ENCODE data around the gene PRTN3.
"Not testable (repeated sequence)": the region's sequence is repeated elsewhere in the genome, so short reads cannot be mapped to it uniquely, and the experiment has no call there.

The PRTN3 gene

GRCh38 chr19:816500-816857, 24.3 kb upstream of the PRTN3 start:
- Mint-ChIP-seq H3K4me1 (ENCODE audit: low read depth) (peaks cover 9% of the 10 kb centered on the region), H3K27ac (no peak overlapping the region), H3K9me3 (peaks cover 11% of the 10 kb centered on the region), H3K4me3 (no peak overlapping the region), H3K36me3 (ENCODE audit: low read depth) (peaks cover 20% of the 10 kb centered on the region), H3K27me3 (peaks cover 1% of the 10 kb centered on the region)
- intact Hi-C loops (cut with micrococcal nuclease), result no loop called here

- peaks cover 11% of the 10 kb centered on the region for H3K9me3 Mint-ChIP-seq
- H3K4me3 Mint-ChIP-seq; H3K27ac Mint-ChIP-seq; intact Hi-C loops (cut with micrococcal nuclease); H3K36me3 Mint-ChIP-seq (ENCODE audit: low read depth): not testable (repeated sequence)
- H3K27me3 Mint-ChIP-seq, result peaks cover 11% of the 10 kb centered on the region
- peaks cover 32% of the 10 kb centered on the region for H3K4me1 Mint-ChIP-seq (ENCODE audit: low read depth)
Observed at GRCh38 chr19:820212-820611, 20.6 kb upstream of the PRTN3 start.

- no peaks in the 10 kb centered on the region for H3K36me3 Mint-ChIP-seq (ENCODE audit: low read depth)
- intact Hi-C loops (cut with micrococcal nuclease), result no loop called here
- H3K27ac Mint-ChIP-seq, result peak overlapping the region; percentile 32
- peak overlapping the region; percentile 73 for H3K4me3 Mint-ChIP-seq
- H3K27me3 Mint-ChIP-seq, result peaks cover 11% of the 10 kb centered on the region
- H3K9me3 Mint-ChIP-seq, result peaks cover 6% of the 10 kb centered on the region
- H3K4me1 Mint-ChIP-seq (ENCODE audit: low read depth), result peaks cover 32% of the 10 kb centered on the region
Observed at GRCh38 chr19:821231-821824, 19.5 kb upstream of the PRTN3 start.

- intact Hi-C loops (cut with micrococcal nuclease), result no loop called here
- H3K4me1 Mint-ChIP-seq (ENCODE audit: low read depth), result peaks cover 25% of the 10 kb centered on the region
- peak within 1 kb of the TSS; percentile 73 for H3K4me3 Mint-ChIP-seq
- no peaks in the 10 kb centered on the region for H3K36me3 Mint-ChIP-seq (ENCODE audit: low read depth)
- H3K9me3 Mint-ChIP-seq, result no peaks in the 10 kb centered on the region
- peaks cover 11% of the 10 kb centered on the region for H3K27me3 Mint-ChIP-seq
- H3K27ac Mint-ChIP-seq, result peak within 1 kb of the TSS; percentile 32
Observed at GRCh38 chr19:821825-822503, 18.8 kb upstream of the PRTN3 start, which contains the start of gene PLPPR3. Gene PLPPR3, minus strand, starts transcription at chr19:821955. Its CDS starts 396 bp downstream, at chr19:821559.

- peak overlapping the region; percentile 21 for H3K4me3 Mint-ChIP-seq
Observed at GRCh38 chr19:823565-824121, 17.2 kb upstream of the PRTN3 start.

GRCh38 chr19:824885-825284, 15.9 kb upstream of the PRTN3 start:
- Mint-ChIP-seq H3K4me1 (ENCODE audit: low read depth) (peaks cover 49% of the 10 kb centered on the region), H3K36me3 (ENCODE audit: low read depth) (no peaks in the 10 kb centered on the region), H3K4me3 (peak overlapping the region; percentile 67), H3K27ac (peak overlapping the region; percentile 84), H3K9me3 (no peaks in the 10 kb centered on the region), H3K27me3 (peaks cover 22% of the 10 kb centered on the region)
- intact Hi-C loops (cut with micrococcal nuclease), result no loop called here

More at GRCh38 chr19:823565-824121, 17.2 kb upstream of the PRTN3 start:
- peak overlapping the region; percentile 84 for H3K27ac Mint-ChIP-seq
- H3K9me3 Mint-ChIP-seq, result no peaks in the 10 kb centered on the region
- no peaks in the 10 kb centered on the region for H3K36me3 Mint-ChIP-seq (ENCODE audit: low read depth)
- intact Hi-C loops (cut with micrococcal nuclease), result no loop called here
- peaks cover 12% of the 10 kb centered on the region for H3K27me3 Mint-ChIP-seq
- H3K4me1 Mint-ChIP-seq (ENCODE audit: low read depth), result peaks cover 39% of the 10 kb centered on the region

GRCh38 chr19:825897-826644, 14.7 kb upstream of the PRTN3 start:
- peak overlapping the region; percentile 34 for H3K27ac Mint-ChIP-seq
- peaks cover 49% of the 10 kb centered on the region for H3K4me1 Mint-ChIP-seq (ENCODE audit: low read depth)
- H3K36me3 Mint-ChIP-seq (ENCODE audit: low read depth), result no peaks in the 10 kb centered on the region
- H3K9me3 Mint-ChIP-seq, result no peaks in the 10 kb centered on the region
- H3K27me3 Mint-ChIP-seq, result peaks cover 29% of the 10 kb centered on the region
- intact Hi-C loops (cut with micrococcal nuclease), result no loop called here
- no peak overlapping the region for H3K4me3 Mint-ChIP-seq

- intact Hi-C loops (cut with micrococcal nuclease), result no loop called here
- peaks cover 49% of the 10 kb centered on the region for H3K4me1 Mint-ChIP-seq (ENCODE audit: low read depth)
Observed at GRCh38 chr19:827314-827709, 13.5 kb upstream of the PRTN3 start.

GRCh38 chr19:827710-828321, 13.0 kb upstream of the PRTN3 start, which contains the start of gene AZU1:
Gene AZU1, plus strand, starts transcription at chr19:827837. Its CDS starts 10 bp downstream, at chr19:827847.
- Mint-ChIP-seq H3K9me3 (no peaks in the 10 kb centered on the region), H3K36me3 (ENCODE audit: low read depth) (no peaks in the 10 kb centered on the region), H3K4me1 (ENCODE audit: low read depth) (peaks cover 47% of the 10 kb centered on the region), H3K27ac (peak within 1 kb of the TSS; percentile 74), H3K27me3 (peaks cover 34% of the 10 kb centered on the region), H3K4me3 (peak within 1 kb of the TSS; percentile 55)
- intact Hi-C loops (cut with micrococcal nuclease), result no loop called here

More at GRCh38 chr19:827314-827709, 13.5 kb upstream of the PRTN3 start:
- Mint-ChIP-seq H3K27ac (peak overlapping the region; percentile 74), H3K36me3 (ENCODE audit: low read depth) (no peaks in the 10 kb centered on the region), H3K27me3 (peaks cover 36% of the 10 kb centered on the region), H3K9me3 (no peaks in the 10 kb centered on the region), H3K4me3 (no peak overlapping the region)

- Mint-ChIP-seq H3K9me3 (no peaks in the 10 kb centered on the region), H3K4me3 (no peak overlapping the region), H3K27ac (peak overlapping the region; percentile 60), H3K4me1 (ENCODE audit: low read depth) (peaks cover 36% of the 10 kb centered on the region), H3K27me3 (peaks cover 29% of the 10 kb centered on the region), H3K36me3 (ENCODE audit: low read depth) (no peaks in the 10 kb centered on the region)
- intact Hi-C loops (cut with micrococcal nuclease), result no loop called here
Observed at GRCh38 chr19:829129-829758, 11.6 kb upstream of the PRTN3 start.

- Mint-ChIP-seq H3K4me3 (no peak overlapping the region), H3K36me3 (ENCODE audit: low read depth) (no peaks in the 10 kb centered on the region), H3K27ac (no peak overlapping the region), H3K27me3 (peaks cover 50% of the 10 kb centered on the region), H3K4me1 (ENCODE audit: low read depth) (peaks cover 49% of the 10 kb centered on the region), H3K9me3 (no peaks in the 10 kb centered on the region)
- intact Hi-C loops (cut with micrococcal nuclease), result no loop called here
Observed at GRCh38 chr19:831407-832369, 9.1 kb upstream of the PRTN3 start.

GRCh38 chr19:834216-834615, 6.6 kb upstream of the PRTN3 start:
- no peak overlapping the region for H3K4me3 Mint-ChIP-seq
- intact Hi-C loops (cut with micrococcal nuclease), result no loop called here
- peaks cover 40% of the 10 kb centered on the region for H3K4me1 Mint-ChIP-seq (ENCODE audit: low read depth)
- H3K27me3 Mint-ChIP-seq, result peaks cover 57% of the 10 kb centered on the region
- H3K9me3 Mint-ChIP-seq, result no peaks in the 10 kb centered on the region
- no peak overlapping the region for H3K27ac Mint-ChIP-seq
- H3K36me3 Mint-ChIP-seq (ENCODE audit: low read depth), result no peaks in the 10 kb centered on the region

Measured in dendritic cell treated with granulocyte-macrophage colony-stimulating factor and Interleukin-4, amounts not matched to agents 40 ng/mL and 50 ng/mL, for 4 days (primary cell).